IPS-20b (cell line): Measurements from ENCODE around the gene DYNLT1.
"Not testable (repeated sequence)": the region's sequence is repeated elsewhere in the genome, so short reads cannot be mapped to it uniquely, and the experiment has no call there.

Experiments
- H3K27ac ChIP-seq: one replicate; pipeline ENCODE4 v1.5.1; 2013; ENCODE audit warnings: low read length
- H3K27me3 ChIP-seq: 2 replicates; pipeline ENCODE4 v1.6.1; 2013; ENCODE audit warnings: mild to moderate bottlenecking, low read length, inconsistent platforms; ENCODE audit not compliant: insufficient read depth
- H3K36me3 ChIP-seq: 2 replicates; pipeline ENCODE4 v1.6.1; 2013; ENCODE audit warnings: low read depth, mild to moderate bottlenecking, inconsistent platforms, low read length, moderate library complexity; ENCODE audit not compliant: insufficient read depth
- H3K4me1 ChIP-seq: 2 replicates; pipeline ENCODE4 v1.6.1; 2013; ENCODE audit warnings: mild to moderate bottlenecking, control low read depth, inconsistent platforms, low read length, moderate library complexity; ENCODE audit not compliant: insufficient read depth
- H3K4me3 ChIP-seq: 2 replicates; pipeline ENCODE4 v1.5.1; 2013; ENCODE audit warnings: mild to moderate bottlenecking, low read length, inconsistent platforms
- H3K9ac ChIP-seq: 2 replicates; pipeline ENCODE4 v1.6.1; 2013; ENCODE audit warnings: low read depth, mild to moderate bottlenecking, inconsistent platforms, low read length, moderate library complexity
- H3K9me3 ChIP-seq: 2 replicates; pipeline ENCODE4 v1.6.1; 2013; ENCODE audit warnings: mild to moderate bottlenecking, low read depth, low read length, inconsistent platforms; ENCODE audit not compliant: insufficient read depth

The DYNLT1 gene

GRCh38 chr6:158625881-158626305 is 18.6 kb downstream of the DYNLT1 start:
- H3K27me3 ChIP-seq: no peaks in the 10 kb centered on the region
- no peaks in the 10 kb centered on the region for H3K9me3 ChIP-seq
- peaks cover 76% of the 10 kb centered on the region for H3K36me3 ChIP-seq
- H3K4me3 ChIP-seq: no peak overlapping the region
- H3K9ac ChIP-seq: no peak overlapping the region
- H3K27ac ChIP-seq: no peak overlapping the region
- H3K4me1 ChIP-seq: peaks cover 4% of the 10 kb centered on the region; the same call in 1 of the 2 replicates

DNA sequence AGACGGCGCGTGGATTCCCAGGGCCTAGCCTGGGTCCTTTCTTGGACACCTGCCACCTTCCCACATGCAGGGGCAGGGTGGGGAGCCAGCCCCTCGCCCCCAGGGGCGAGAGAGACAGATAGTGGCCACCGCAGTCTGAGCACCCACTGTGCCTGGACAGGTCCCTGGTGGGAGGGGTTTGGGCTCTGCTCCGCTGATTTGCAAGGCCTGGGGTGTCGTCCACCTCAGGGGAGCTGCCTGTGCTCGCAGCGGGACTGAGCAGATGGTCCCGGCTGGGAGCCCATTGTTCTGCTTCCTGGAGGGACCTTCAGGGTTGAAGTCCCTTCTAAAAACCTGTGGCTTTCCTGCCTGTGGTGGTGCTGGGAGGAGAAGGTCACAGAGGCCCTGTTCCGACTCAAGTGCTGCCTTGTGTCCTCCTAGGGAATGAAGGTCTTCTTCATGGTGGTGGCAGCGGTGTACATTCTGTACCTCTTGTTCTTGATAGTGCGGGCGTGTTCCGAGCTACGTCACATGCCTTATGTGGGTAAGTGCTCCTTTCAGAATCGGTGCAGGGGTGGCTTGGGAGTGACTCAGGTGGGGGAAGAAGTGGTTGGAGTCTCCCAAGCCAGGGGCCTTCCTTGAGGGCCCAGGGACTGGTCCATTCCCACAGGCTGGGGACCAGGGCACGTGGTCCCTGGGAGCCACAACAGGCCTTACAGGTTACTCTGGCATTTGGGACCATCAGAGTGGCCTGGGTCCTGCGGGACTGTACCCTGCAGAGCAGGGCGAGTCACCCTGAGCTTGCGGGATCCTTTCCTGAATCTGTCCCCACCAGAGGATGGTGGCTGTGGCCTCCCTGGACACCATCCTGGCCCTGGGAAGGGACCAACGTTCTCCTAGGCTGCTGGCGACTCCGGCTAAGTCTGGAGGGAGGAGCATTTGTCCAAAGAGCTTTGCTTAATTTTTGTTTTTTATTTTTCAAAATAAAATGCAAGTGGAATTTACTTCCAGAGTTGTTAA is 19.6 kb downstream of the DYNLT1 start:
- H3K36me3 ChIP-seq: peaks cover 75% of the 10 kb centered on the region
- no peak overlapping the region for H3K9ac ChIP-seq
- H3K4me3 ChIP-seq: no peak overlapping the region
- peaks cover 4% of the 10 kb centered on the region; the same call in 1 of the 2 replicates for H3K4me1 ChIP-seq
- H3K9me3 ChIP-seq: no peaks in the 10 kb centered on the region
- H3K27ac ChIP-seq: no peak overlapping the region
- no peaks in the 10 kb centered on the region for H3K27me3 ChIP-seq

- Histone ChIP-seq H3K4me1 (no peaks in the 10 kb centered on the region), H3K9ac (no peak overlapping the region), H3K9me3 (no peaks in the 10 kb centered on the region), H3K36me3 (peaks cover 57% of the 10 kb centered on the region), H3K27me3 (no peaks in the 10 kb centered on the region), H3K27ac (no peak overlapping the region), H3K4me3 (no peak overlapping the region)
These were observed 21.9 kb downstream of the DYNLT1 start for GRCh38 chr6:158622545-158623190.

- H3K9me3 ChIP-seq: no peaks in the 10 kb centered on the region
- no peaks in the 10 kb centered on the region for H3K4me1 ChIP-seq
- no peak overlapping the region for H3K4me3 ChIP-seq
- no peak overlapping the region for H3K27ac ChIP-seq
- no peaks in the 10 kb centered on the region for H3K27me3 ChIP-seq
- H3K36me3 ChIP-seq: peaks cover 49% of the 10 kb centered on the region
- no peak overlapping the region for H3K9ac ChIP-seq
These were observed 22.6 kb downstream of the DYNLT1 start for GRCh38 chr6:158621694-158622544.

DNA sequence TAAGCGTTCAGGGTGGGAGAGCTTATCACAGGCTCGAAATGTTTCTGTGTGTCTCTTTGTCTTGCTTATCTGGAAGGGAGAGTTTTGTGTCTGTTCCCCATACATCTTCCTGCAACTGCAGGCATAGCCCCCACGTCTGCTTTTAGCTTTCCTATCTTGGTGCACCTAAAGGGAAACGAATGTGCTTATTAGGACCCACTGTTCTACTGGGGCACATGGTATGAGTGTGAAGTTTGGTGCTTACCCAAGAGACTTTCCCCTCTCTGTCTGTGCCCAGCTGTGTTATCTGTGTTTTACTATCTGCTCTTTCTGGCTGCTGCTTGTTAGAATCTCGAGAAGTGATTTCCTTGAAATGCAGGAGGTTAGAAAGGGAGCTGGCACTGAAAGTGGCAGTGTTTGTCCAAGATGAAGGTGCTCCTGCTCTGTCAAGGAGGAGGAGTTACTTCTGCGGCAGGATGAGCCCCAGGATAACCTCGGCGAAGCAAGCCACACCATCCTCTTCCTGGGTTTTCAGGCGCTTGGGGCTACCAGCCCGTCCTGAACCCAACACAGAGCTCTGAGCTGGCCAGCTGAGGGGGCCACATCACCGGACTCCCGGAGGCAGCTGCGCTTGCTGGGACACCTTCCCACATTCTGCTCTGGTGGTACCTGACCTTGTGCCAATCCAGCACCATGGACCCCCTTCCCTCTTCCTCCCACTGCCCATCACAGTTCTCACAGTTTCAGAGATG is 23.4 kb downstream of the DYNLT1 start:
- Histone ChIP-seq H3K36me3 (peaks cover 41% of the 10 kb centered on the region), H3K9me3 (no peaks in the 10 kb centered on the region), H3K9ac (no peak overlapping the region), H3K4me3 (no peak overlapping the region), H3K27ac (no peak overlapping the region), H3K27me3 (no peaks in the 10 kb centered on the region), H3K4me1 (no peaks in the 10 kb centered on the region)

- Histone ChIP-seq H3K9me3 (no peaks in the 10 kb centered on the region), H3K36me3 (peaks cover 32% of the 10 kb centered on the region), H3K4me1 (no peaks in the 10 kb centered on the region), H3K27ac (no peak overlapping the region), H3K9ac (no peak overlapping the region), H3K27me3 (no peaks in the 10 kb centered on the region), H3K4me3 (no peak overlapping the region)
These were observed 24.4 kb downstream of the DYNLT1 start for GRCh38 chr6:158619922-158620801.

GRCh38 chr6:158618289-158618688 is 26.3 kb downstream of the DYNLT1 start:
- not testable (repeated sequence) for H3K4me1 ChIP-seq, H3K27ac ChIP-seq, H3K4me3 ChIP-seq, H3K9ac ChIP-seq, H3K27me3 ChIP-seq, H3K9me3 ChIP-seq
- H3K36me3 ChIP-seq: peaks cover 37% of the 10 kb centered on the region

- peaks cover 11% of the 10 kb centered on the region for H3K4me1 ChIP-seq
- H3K4me3 ChIP-seq, H3K27ac ChIP-seq, H3K9me3 ChIP-seq, H3K9ac ChIP-seq, H3K27me3 ChIP-seq: not testable (repeated sequence)
- H3K36me3 ChIP-seq: peaks cover 37% of the 10 kb centered on the region
These were observed 29.9 kb downstream of the DYNLT1 start for GRCh38 chr6:158614606-158615005.

- Histone ChIP-seq H3K36me3 (peaks cover 66% of the 10 kb centered on the region), H3K9me3 (no peaks in the 10 kb centered on the region), H3K4me1 (peaks cover 11% of the 10 kb centered on the region), H3K4me3 (0 out of 2 replicates have a peak overlapping the region, but pooled peaks have one; percentile 8), H3K27ac (peak overlapping the region; percentile 40), H3K27me3 (no peaks in the 10 kb centered on the region), H3K9ac (peak overlapping the region; percentile 11; the same call in 1 of the 2 replicates)
These were observed 32.8 kb downstream of the DYNLT1 start for GRCh38 chr6:158611541-158612370.

- no peak overlapping the region for H3K9ac ChIP-seq
- H3K27me3 ChIP-seq: no peaks in the 10 kb centered on the region
- H3K27ac ChIP-seq: peak overlapping the region; percentile 40
- no peaks in the 10 kb centered on the region for H3K9me3 ChIP-seq
- H3K36me3 ChIP-seq: peaks cover 72% of the 10 kb centered on the region
- peak overlapping the region; percentile 8; the same call in 1 of the 2 replicates for H3K4me3 ChIP-seq
- H3K4me1 ChIP-seq: peaks cover 11% of the 10 kb centered on the region
These were observed 33.5 kb downstream of the DYNLT1 start for GRCh38 chr6:158611039-158611438.
